Neural crest cell (in vitro differentiated cells): Measurements from ENCODE around the gene IFITM10. TPM values are rescaled to one million over a fixed set of nuclear protein-coding genes. Genes with fewer than 3 reads are reported as not detected.

ENCODE experiments used
- DNase-seq: peaks from one replicate; pipeline ENCODE4 v3.0.0; 2021; ENCODE audit warnings: low read depth, mixed read lengths, low spot score
- H3K27ac Mint-ChIP-seq: one replicate; pipeline ENCODE4 v1.8.0; 2021; ENCODE audit warnings: mild to moderate bottlenecking, mixed read lengths; ENCODE audit not compliant: unreplicated experiment
- H3K27me3 Mint-ChIP-seq: 2 replicates; pipeline ENCODE4 v1.8.0; 2021; ENCODE audit warnings: low read depth, mild to moderate bottlenecking, mixed read lengths
- H3K36me3 Mint-ChIP-seq: 2 replicates; pipeline ENCODE4 v1.8.0; 2021; ENCODE audit warnings: low read depth, mild to moderate bottlenecking, mixed read lengths
- H3K4me1 Mint-ChIP-seq: 2 replicates; pipeline ENCODE4 v1.8.0; 2021; ENCODE audit warnings: mixed read lengths
- H3K4me3 Mint-ChIP-seq: one replicate; pipeline ENCODE4 v1.8.0; 2021; ENCODE audit warnings: mild to moderate bottlenecking, mixed read lengths
- H3K9me3 Mint-ChIP-seq: 2 replicates; pipeline ENCODE4 v1.8.0; 2021; ENCODE audit warnings: mixed read lengths
- CTCF ChIP-seq: fragments of 200-600 bp; sonication (generic); conservative IDR thresholded peaks from 2 replicates; pipeline ENCODE4 v1.5.0; 2021; ENCODE audit warnings: antibody characterized with exemption, mild to moderate bottlenecking
- total RNA-seq: library from RNA; stranded (reverse); gene quantifications from 2 replicates; pipeline ENCODE4 v1.2.1, GENCODE V29; 2021

The IFITM10 gene
- total RNA-seq, 1 donor from 2014 or later: not detected

GRCh38 chr11:1728301-1728700 lies 22.1 kb downstream of the IFITM10 start:
- Mint-ChIP-seq H3K27ac (no peak overlapping the region), H3K4me3 (no peak overlapping the region), H3K4me1 (peaks cover 11% of the 10 kb centered on the region), H3K36me3 (no peaks in the 10 kb centered on the region), H3K9me3 (peaks cover 7% of the 10 kb centered on the region), H3K27me3 (peaks cover 46% of the 10 kb centered on the region)
- DNase-seq: no peak
- no peak for TF ChIP-seq CTCF

GRCh38 chr11:1727861-1728260 lies 22.5 kb downstream of the IFITM10 start:
- H3K27me3 Mint-ChIP-seq: peaks cover 47% of the 10 kb centered on the region

GRCh38 chr11:1727096-1727690 lies 23.2 kb downstream of the IFITM10 start:
- H3K27ac Mint-ChIP-seq: no peak overlapping the region
- no peaks in the 10 kb centered on the region for H3K36me3 Mint-ChIP-seq
- no peak for DNase-seq
- H3K9me3 Mint-ChIP-seq: peaks cover 7% of the 10 kb centered on the region
- no peak overlapping the region for H3K4me3 Mint-ChIP-seq
- no peak for TF ChIP-seq CTCF
- H3K4me1 Mint-ChIP-seq: peaks cover 9% of the 10 kb centered on the region
- peaks cover 47% of the 10 kb centered on the region for H3K27me3 Mint-ChIP-seq

More at GRCh38 chr11:1727861-1728260, 22.5 kb downstream of the IFITM10 start:
- TF ChIP-seq CTCF: no peak
- Mint-ChIP-seq H3K9me3 (peaks cover 7% of the 10 kb centered on the region), H3K27ac (no peak overlapping the region), H3K4me3 (no peak overlapping the region), H3K4me1 (peaks cover 11% of the 10 kb centered on the region), H3K36me3 (no peaks in the 10 kb centered on the region)
- DNase-seq: no peak

- no peak overlapping the region for H3K4me3 Mint-ChIP-seq
- DNase-seq: no peak
- no peak overlapping the region for H3K27ac Mint-ChIP-seq
- no peak for TF ChIP-seq CTCF
- H3K9me3 Mint-ChIP-seq: no peaks in the 10 kb centered on the region
- H3K4me1 Mint-ChIP-seq: no peaks in the 10 kb centered on the region
- H3K27me3 Mint-ChIP-seq: peaks cover 13% of the 10 kb centered on the region
- H3K36me3 Mint-ChIP-seq: no peaks in the 10 kb centered on the region
These were observed 30.6 kb downstream of the IFITM10 start for GRCh38 chr11:1719781-1720180.

GRCh38 chr11:1718326-1718725 lies 32.1 kb downstream of the IFITM10 start:
- H3K27ac Mint-ChIP-seq: no peak overlapping the region
- H3K36me3 Mint-ChIP-seq: no peaks in the 10 kb centered on the region
- TF ChIP-seq CTCF: no peak
- no peaks in the 10 kb centered on the region for H3K9me3 Mint-ChIP-seq
- H3K4me3 Mint-ChIP-seq: no peak overlapping the region
- peaks cover 13% of the 10 kb centered on the region for H3K27me3 Mint-ChIP-seq
- H3K4me1 Mint-ChIP-seq: no peaks in the 10 kb centered on the region
- no peak for DNase-seq

- Mint-ChIP-seq H3K4me1 (no peaks in the 10 kb centered on the region), H3K27ac (no peak overlapping the region), H3K4me3 (no peak overlapping the region), H3K36me3 (no peaks in the 10 kb centered on the region), H3K9me3 (no peaks in the 10 kb centered on the region), H3K27me3 (peaks cover 10% of the 10 kb centered on the region)
- no peak for TF ChIP-seq CTCF
- no peak for DNase-seq
These were observed 32.6 kb downstream of the IFITM10 start for GRCh38 chr11:1717745-1718144.
